BLaER1 treated with 17β-estradiol and CSF1 and Interleukin-3, amounts not matched to agents 10 nM and 100 nM (cell line): ENCODE results near the gene ACVR1C.
A peak's percentile ranks its signal among the peaks of the same experiment; 100 is the strongest.

ENCODE experiments used
- H3K27ac ChIP-seq, 11 experiments: shearing (Covaris generic); formaldehyde crosslinking; 2 replicates each; pipeline ENCODE4 v1.8.1; 2022
- H3K27me3 ChIP-seq, 11 experiments: shearing (Covaris generic); formaldehyde crosslinking; 2 replicates each; pipeline ENCODE4 v1.8.1; 2022
- H3K36me3 ChIP-seq, 11 experiments: shearing (Covaris generic); formaldehyde crosslinking; 2 replicates each; pipeline ENCODE4 v1.8.1; 2022
- H3K4me1 ChIP-seq, 10 experiments: shearing (Covaris generic); formaldehyde crosslinking; 2 replicates each; pipeline ENCODE4 v1.8.1; 2022
- H3K4me2 ChIP-seq, 11 experiments: shearing (Covaris generic); formaldehyde crosslinking; 2 replicates each; pipeline ENCODE4 v1.8.1; 2022
- H3K4me3 ChIP-seq, 10 experiments: shearing (Covaris generic); formaldehyde crosslinking; 2 replicates each; pipeline ENCODE4 v1.8.1; 2022
- H3K9ac ChIP-seq, 11 experiments: shearing (Covaris generic); formaldehyde crosslinking; 2 replicates each; pipeline ENCODE4 v1.8.1; 2022
- H3K9me3 ChIP-seq, 11 experiments: shearing (Covaris generic); formaldehyde crosslinking; replicated peaks in 1 of 11; 2 replicates each; pipeline ENCODE4 v1.8.1; 2022
- H4K20me1 ChIP-seq, 11 experiments: shearing (Covaris generic); formaldehyde crosslinking; 2 replicates each; pipeline ENCODE4 v1.8.1; 2022
- Cebpa-rat ChIP-seq, 11 experiments: shearing (Covaris generic); IDR thresholded peaks; 2 replicates each; pipeline ENCODE4 v1.8.1; 2022

Gene ACVR1C

DNA sequence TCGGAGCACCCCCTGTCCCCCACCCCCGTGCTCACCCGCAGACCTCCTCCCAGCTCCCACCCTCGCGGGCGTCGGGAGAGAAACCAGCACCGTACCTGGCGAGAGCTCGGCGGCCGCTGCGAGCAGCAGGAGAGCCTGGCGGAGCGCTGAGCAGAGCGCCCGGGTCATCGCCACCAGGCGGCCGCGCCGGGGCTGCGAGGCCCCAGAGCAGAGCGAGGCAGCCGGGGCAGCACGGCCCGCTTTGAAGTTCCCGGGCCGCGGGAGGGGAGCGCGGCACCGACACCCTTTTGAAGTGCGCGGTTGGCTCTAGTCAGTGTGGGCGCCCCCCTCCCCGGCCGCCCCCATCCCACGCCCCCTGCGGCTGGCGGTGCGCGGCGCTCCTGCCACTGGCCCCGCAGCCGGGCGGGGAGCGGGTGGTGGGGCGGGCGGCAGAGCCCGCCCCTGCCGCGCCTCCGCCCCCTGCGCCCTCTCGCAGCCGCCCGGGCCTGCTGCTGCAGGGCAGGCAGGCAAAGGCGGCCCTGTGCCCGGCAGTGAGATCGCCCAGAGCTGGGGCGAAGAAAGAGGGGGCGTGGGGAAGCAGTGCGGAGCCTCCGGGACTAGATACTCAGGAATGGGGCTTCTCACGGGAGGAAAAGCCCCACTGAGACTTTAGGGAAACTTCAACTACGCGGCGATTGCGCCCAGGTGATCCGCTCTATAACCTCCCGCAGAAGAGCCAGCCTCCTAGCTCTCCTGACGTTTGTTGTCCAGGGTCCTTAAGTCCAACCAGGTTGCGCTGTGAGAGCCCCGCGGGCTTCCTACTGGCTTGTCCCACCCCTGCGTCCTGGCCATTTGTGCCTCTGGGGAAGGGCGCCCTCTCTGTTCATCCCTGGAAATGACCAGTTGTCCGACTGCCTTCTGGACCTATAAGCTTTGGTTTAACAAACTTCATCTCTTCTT lies at the start of gene ACVR1C:
Gene ACVR1C, minus strand, starts transcription at position 388 of the 939 bp plus-strand sequence. Its CDS starts 220 bp downstream, at position 168.
- Histone ChIP-seq H3K27ac (no peak within 1 kb of the TSS), H3K4me1 (peaks cover 7 to 14% (median 11%) of the 10 kb centered on the region in 10 experiments; a peak in 17 of 20 replicates), H3K9me3 (no peaks in the 10 kb centered on the region), H3K4me3 (peak within 1 kb of the TSS; percentile 53 to 72 (median 62)), H3K36me3 (no peaks in the 10 kb centered on the region), H3K4me2 (peak within 1 kb of the TSS; percentile 83 to 98 (median 94)), H4K20me1 (peaks cover 0 to 5% (median 0%) of the 10 kb centered on the region in 11 experiments; a peak in 1 of 22 replicates), H3K9ac (peak within 1 kb of the TSS; percentile 27 to 71 (median 61); a peak in 18 of 22 replicates), H3K27me3 (peaks cover 18 to 32% (median 25%) of the 10 kb centered on the region in 11 experiments)
- TF ChIP-seq Cebpa-rat (IDR thresholded peaks at IDR 0.05), result no peak

DNA sequence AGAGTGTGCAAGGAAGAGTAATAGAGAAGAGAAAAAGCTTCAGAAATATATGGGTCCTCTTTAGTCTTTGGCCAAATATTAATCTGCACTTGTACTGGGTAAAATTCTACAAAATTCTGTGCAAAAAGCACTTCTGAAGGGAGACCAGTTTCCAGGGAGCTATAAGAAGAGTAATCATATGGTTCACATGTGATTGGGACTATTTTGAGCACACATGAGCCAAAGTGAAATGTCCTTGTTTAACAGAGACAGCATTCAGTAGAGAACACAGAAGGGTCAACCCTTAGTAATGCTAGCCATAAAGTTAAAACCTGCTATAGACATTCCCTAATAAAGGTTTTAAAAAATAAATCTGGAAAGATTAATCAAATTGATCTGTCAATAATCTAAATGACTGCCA lies 49.3 kb upstream of the ACVR1C start:
- H3K9ac ChIP-seq, result no peak overlapping the region
- no peaks in the 10 kb centered on the region for H3K9me3 ChIP-seq
- H3K4me1 ChIP-seq, result no peaks in the 10 kb centered on the region
- H3K27ac ChIP-seq, result no peak overlapping the region
- no peaks in the 10 kb centered on the region for H3K36me3 ChIP-seq
- no peaks in the 10 kb centered on the region for H3K27me3 ChIP-seq
- no peaks in the 10 kb centered on the region for H4K20me1 ChIP-seq
- H3K4me3 ChIP-seq, result no peak overlapping the region
- H3K4me2 ChIP-seq, result no peak overlapping the region
- no peak for TF ChIP-seq Cebpa-rat (IDR thresholded peaks at IDR 0.05)

DNA sequence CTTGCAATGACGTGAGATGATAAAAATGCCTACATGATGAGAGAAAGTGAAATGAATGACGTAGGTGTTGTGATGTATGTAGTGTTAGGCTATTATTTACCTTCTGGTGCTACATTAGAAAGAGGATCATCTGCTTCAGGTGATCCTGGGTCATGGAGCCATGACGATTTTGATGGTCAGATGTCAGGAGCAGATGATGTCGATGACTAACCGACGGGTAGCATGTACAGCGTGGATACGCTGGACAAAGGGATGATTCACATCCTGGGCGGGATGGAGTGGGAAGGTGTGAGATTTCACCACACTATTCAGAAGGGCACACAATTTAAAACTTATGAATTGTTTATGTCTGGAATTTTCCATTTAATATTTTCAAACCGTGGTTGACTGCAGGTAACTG lies 43.5 kb upstream of the ACVR1C start:
- H3K27me3 ChIP-seq, result no peaks in the 10 kb centered on the region
- H3K9ac ChIP-seq, result no peak overlapping the region
- no peak overlapping the region for H3K4me2 ChIP-seq
- H3K4me3 ChIP-seq, result no peak overlapping the region
- no peak for TF ChIP-seq Cebpa-rat (IDR thresholded peaks at IDR 0.05)
- H4K20me1 ChIP-seq, result no peaks in the 10 kb centered on the region
- no peaks in the 10 kb centered on the region for H3K9me3 ChIP-seq
- no peaks in the 10 kb centered on the region for H3K36me3 ChIP-seq
- H3K27ac ChIP-seq, result no peak overlapping the region
- no peaks in the 10 kb centered on the region for H3K4me1 ChIP-seq

DNA sequence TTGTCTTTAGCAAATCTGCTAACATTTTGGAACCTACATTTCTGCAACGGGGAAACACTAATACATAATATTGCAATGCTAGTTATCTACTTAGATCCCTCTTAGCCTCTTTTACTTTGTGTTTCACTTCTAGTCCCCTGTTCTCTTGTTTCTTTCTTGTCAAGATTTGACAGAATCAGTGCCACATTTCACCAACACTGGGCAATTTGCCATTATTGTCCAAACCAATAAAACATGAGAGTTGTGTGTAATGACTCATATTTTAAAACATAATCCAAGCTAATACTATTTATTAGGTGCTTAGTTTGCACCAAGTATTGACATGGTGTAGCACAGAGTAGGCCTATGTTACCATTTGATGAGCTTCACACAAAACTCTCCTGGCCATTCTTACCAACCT lies 33.7 kb upstream of the ACVR1C start:
- Histone ChIP-seq H3K27me3 (no peaks in the 10 kb centered on the region), H3K4me1 (no peaks in the 10 kb centered on the region), H3K36me3 (no peaks in the 10 kb centered on the region), H3K9ac (no peak overlapping the region), H3K9me3 (no peaks in the 10 kb centered on the region), H3K27ac (no peak overlapping the region), H3K4me3 (no peak overlapping the region), H4K20me1 (no peaks in the 10 kb centered on the region), H3K4me2 (no peak overlapping the region)
- TF ChIP-seq Cebpa-rat (IDR thresholded peaks at IDR 0.05), result no peak

DNA sequence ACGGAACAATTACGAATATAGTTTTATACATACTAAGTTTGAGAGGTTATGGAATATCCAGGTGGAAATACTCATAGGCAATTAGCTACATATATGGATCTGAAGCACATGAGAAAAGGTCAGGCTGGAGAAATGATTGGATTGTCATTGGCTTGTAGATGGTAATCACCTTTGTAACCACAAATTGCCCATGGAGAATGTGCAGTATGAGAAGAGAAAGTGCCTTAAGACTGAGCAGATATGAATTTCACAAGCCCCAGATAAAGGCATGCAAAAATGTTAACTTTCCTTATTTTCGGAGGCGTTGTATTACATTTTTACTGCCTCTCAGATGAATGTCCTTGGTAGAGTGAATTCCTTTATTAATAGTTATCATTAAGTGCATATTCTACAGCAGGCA lies 33.1 kb upstream of the ACVR1C start:
- no peak overlapping the region for H3K9ac ChIP-seq
- no peak overlapping the region for H3K4me2 ChIP-seq
- H3K4me3 ChIP-seq, result no peak overlapping the region
- no peaks in the 10 kb centered on the region for H3K27me3 ChIP-seq
- no peaks in the 10 kb centered on the region for H3K4me1 ChIP-seq
- TF ChIP-seq Cebpa-rat (IDR thresholded peaks at IDR 0.05), result no peak
- no peaks in the 10 kb centered on the region for H4K20me1 ChIP-seq
- no peaks in the 10 kb centered on the region for H3K36me3 ChIP-seq
- H3K9me3 ChIP-seq, result no peaks in the 10 kb centered on the region
- H3K27ac ChIP-seq, result no peak overlapping the region

DNA sequence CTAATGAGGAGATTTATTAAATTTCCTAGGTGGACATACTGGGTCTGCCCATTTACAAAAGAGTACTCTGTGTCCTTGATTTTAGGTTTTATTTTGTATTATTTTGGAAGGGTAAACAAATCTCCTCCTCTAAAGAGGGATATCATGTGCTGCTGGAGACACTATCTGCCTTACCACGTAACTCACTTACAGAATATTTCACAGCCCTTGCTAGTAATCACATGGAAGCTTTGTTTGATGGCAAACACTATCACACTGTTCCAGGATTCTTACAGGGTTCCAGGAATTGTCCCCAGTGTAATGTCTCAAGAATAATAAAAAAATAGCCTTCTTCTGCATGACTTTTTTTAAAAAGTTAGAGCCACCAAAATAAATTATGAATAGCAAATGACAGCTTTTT lies 29.2 kb upstream of the ACVR1C start:
- no peak overlapping the region for H3K9ac ChIP-seq
- H3K27ac ChIP-seq, result no peak overlapping the region
- no peaks in the 10 kb centered on the region for H3K4me1 ChIP-seq
- H4K20me1 ChIP-seq, result no peaks in the 10 kb centered on the region
- no peaks in the 10 kb centered on the region for H3K36me3 ChIP-seq
- no peak overlapping the region for H3K4me2 ChIP-seq
- no peaks in the 10 kb centered on the region for H3K27me3 ChIP-seq
- H3K4me3 ChIP-seq, result no peak overlapping the region
- no peak for TF ChIP-seq Cebpa-rat (IDR thresholded peaks at IDR 0.05)
- H3K9me3 ChIP-seq, result no peaks in the 10 kb centered on the region

DNA sequence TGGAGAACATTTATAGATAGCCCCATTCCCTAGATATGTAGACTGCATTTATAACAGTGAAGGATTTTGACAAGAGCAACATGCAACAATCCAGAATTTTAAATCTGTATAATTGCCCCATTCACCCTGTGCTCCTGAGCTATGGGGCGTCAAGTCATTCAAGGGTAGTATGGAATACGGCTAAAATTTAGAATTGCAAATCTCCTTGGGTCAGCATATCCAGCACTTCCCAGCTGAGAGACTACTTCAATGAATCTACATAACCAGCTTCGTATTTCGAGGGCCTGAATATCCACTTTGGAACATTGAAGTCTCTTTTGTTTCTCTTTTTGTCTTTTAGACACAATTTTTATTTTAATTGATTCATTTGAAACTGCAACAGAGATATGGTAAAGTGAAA lies 28.4 kb upstream of the ACVR1C start:
- no peak overlapping the region for H3K9ac ChIP-seq
- H3K36me3 ChIP-seq, result no peaks in the 10 kb centered on the region
- no peaks in the 10 kb centered on the region for H4K20me1 ChIP-seq
- no peak for TF ChIP-seq Cebpa-rat (IDR thresholded peaks at IDR 0.05)
- no peak overlapping the region for H3K4me2 ChIP-seq
- H3K27ac ChIP-seq, result no peak overlapping the region
- H3K27me3 ChIP-seq, result no peaks in the 10 kb centered on the region
- no peak overlapping the region for H3K4me3 ChIP-seq
- no peaks in the 10 kb centered on the region for H3K4me1 ChIP-seq
- H3K9me3 ChIP-seq, result no peaks in the 10 kb centered on the region

- H3K9me3 ChIP-seq, result no peaks in the 10 kb centered on the region
- no peak for TF ChIP-seq Cebpa-rat (IDR thresholded peaks at IDR 0.05)
- no peaks in the 10 kb centered on the region for H4K20me1 ChIP-seq
- no peaks in the 10 kb centered on the region for H3K4me1 ChIP-seq
- H3K9ac ChIP-seq, result no peak overlapping the region
- no peak overlapping the region for H3K27ac ChIP-seq
- no peaks in the 10 kb centered on the region for H3K36me3 ChIP-seq
- H3K27me3 ChIP-seq, result no peaks in the 10 kb centered on the region
- no peak overlapping the region for H3K4me3 ChIP-seq
- H3K4me2 ChIP-seq, result no peak overlapping the region
These were observed 16.1 kb upstream of the ACVR1C start for GRCh38 chr2:157644776-157645175.

- Histone ChIP-seq H3K9me3 (no peaks in the 10 kb centered on the region), H3K36me3 (no peaks in the 10 kb centered on the region), H3K4me3 (no peak overlapping the region), H3K4me2 (no peak overlapping the region), H4K20me1 (peaks cover 0 to 5% (median 0%) of the 10 kb centered on the region in 11 experiments; a peak in 1 of 22 replicates), H3K27me3 (peaks cover 16 to 22% (median 20%) of the 10 kb centered on the region in 11 experiments), H3K4me1 (peaks cover 7 to 12% (median 10%) of the 10 kb centered on the region in 10 experiments; a peak in 16 of 20 replicates), H3K27ac (no peak overlapping the region), H3K9ac (no peak overlapping the region)
- no peak for TF ChIP-seq Cebpa-rat (IDR thresholded peaks at IDR 0.05)
These were observed 3.2 kb upstream of the ACVR1C start for GRCh38 chr2:157631861-157632260.
